Right renal pelvis (tissue), 4 donors: ENCODE results near the gene CLEC18B. TPM values are rescaled to one million over a fixed set of nuclear protein-coding genes. Genes with fewer than 3 reads are reported as not detected.
"Not testable (repeated sequence)": the region's sequence is repeated elsewhere in the genome, so short reads cannot be mapped to it uniquely, and the experiment has no call there.

Source experiments
- DNase-seq, 4 donors: peaks; one replicate each; pipeline ENCODE4 v3.0.0-alpha.2; 2013; ENCODE audit warnings: low read depth in 4 of 4, low spot score in 3 of 4, missing footprints in 1 of 4
- polyA plus RNA-seq, 4 donors: library from polyadenylated mRNA; unstranded; fragments of 120-200 nt; gene quantifications; one replicate each; pipeline ENCODE4 v1.2.1, GENCODE V29; 2013; ENCODE audit not compliant: insufficient read length in 4 of 4

The CLEC18B gene
- 100 to 1,000 TPM in 3 of 4 donors, 10 to 100 TPM in 1; 91.0 to 130 (median 124) TPM for polyA plus RNA-seq

DNA sequence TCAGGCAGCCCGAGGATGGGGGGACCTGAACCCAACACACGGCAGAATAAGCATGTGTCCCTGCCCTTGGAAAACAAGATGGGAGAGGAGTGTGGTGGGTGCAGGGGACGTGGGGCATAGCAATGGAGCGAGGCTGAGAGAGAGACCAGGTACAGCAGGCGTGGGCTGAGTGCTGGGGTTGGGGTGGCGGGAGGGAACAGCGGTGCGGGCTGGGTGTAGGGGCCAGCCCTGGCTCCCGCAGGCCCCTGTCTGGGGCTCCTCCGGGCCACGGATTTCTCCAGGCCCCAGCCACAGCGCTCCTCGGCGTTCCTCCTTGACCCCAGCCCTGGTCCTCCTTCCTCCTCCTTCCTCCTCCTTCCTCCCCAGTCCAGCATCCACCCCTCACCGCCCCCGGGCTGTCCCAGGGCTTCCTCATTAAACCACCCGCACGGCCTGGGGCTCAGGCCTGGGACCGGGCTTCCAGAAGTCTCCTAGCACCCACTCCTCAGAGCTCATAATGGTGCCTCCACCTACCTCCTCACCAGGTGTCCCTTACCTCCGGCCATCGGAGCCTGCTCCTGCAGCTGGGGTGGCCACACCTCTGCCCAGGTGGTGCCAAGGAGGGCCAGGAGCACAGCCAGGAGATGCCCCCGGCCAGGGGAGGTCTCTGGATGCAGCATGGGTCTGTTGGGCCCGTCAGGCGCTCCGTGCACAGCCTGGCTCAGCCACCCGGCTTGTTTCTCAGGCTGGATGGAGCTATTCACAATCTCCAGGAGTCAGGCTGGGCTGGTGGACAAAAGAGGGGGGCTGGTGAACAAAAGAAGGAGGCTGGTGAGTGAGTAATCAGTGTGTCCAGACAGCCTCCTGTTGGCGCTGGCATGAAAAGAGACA lies at the start of gene CLEC18B:
CLEC18B (minus strand) TSS at position 867 of the 870 bp plus-strand sequence; CDS start at position 659, 208 bp downstream.
- DNase-seq, result not testable (repeated sequence)

DNA sequence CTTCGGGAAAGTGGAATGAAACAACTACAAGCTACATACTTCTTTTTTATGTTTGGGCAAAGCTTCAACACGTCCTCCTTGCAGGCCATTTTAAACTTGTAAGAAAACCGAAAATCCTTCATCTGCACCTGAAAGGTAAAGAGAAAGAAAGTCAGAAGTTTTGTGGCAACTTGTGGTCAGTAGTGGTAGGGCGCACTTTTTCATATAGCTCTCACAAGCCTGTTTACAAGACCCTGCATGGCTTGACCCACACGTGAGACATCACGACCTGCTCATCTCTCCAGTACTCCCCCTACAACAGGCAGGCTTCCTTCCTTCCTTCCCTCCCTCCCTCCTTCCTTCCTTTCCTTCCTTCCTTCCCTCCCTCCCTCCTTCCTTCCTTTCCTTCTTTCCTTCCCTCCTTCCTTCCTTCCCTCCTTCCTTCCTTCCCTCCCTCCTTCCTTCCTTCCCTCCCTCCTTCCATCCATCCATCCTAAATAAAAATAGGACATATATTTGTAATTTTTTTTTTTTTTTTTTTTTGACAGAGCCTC lies 48.7 kb upstream of the CLEC18B start:
- no peak for DNase-seq

DNA sequence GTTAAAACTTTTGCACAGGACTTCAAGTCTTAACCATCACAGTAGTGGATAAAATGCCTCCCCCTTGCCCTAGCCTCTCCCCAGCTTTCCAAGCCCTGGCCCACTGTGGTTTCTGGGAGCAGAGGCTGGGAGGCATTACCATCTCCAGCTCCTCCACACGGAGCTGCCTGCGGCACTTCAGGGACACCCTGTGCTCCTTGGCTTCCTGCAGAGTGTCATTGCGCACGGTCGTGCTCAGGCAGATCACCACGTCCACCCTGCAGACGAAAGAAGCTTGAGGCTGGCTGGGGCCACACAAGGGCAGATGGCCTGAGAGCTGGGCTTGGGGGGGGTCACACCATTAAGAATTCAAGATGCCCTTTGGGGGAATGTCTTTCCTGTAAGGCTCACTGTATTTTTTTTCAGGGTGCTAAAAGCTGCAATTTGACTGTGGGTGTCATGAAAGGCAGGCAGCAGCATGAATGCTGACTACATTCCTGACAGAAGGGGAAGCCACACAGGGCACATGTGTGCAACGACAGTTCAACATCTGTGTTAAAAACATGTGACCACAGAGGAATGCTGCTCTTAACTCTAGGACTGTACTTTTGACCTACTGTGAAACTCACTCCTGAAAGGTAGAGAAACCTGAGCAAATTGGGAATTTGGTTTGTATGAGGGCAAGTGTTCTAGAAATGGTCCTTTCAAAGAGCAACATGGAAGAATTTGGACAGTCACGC lies 47.7 kb upstream of the CLEC18B start:
- no peak for DNase-seq

DNA sequence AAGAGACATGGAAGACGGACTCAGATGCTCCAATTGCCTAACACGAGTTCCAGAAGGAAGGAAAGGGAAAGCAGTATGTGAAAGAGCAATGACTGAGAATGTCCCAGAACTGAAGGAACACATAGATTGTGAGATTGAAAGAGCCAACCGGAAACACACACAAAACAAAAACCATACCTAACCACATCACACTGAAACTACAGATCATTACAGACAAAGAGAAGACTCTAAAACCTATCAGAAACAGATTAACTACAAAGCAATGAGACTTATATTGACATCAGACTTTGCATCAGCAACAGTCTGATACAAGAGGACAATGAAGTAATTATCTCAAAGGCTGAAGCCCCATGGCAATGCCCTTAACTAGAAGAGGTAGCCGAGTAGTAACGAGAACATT lies 45.6 kb upstream of the CLEC18B start:
- no peak for DNase-seq

DNA sequence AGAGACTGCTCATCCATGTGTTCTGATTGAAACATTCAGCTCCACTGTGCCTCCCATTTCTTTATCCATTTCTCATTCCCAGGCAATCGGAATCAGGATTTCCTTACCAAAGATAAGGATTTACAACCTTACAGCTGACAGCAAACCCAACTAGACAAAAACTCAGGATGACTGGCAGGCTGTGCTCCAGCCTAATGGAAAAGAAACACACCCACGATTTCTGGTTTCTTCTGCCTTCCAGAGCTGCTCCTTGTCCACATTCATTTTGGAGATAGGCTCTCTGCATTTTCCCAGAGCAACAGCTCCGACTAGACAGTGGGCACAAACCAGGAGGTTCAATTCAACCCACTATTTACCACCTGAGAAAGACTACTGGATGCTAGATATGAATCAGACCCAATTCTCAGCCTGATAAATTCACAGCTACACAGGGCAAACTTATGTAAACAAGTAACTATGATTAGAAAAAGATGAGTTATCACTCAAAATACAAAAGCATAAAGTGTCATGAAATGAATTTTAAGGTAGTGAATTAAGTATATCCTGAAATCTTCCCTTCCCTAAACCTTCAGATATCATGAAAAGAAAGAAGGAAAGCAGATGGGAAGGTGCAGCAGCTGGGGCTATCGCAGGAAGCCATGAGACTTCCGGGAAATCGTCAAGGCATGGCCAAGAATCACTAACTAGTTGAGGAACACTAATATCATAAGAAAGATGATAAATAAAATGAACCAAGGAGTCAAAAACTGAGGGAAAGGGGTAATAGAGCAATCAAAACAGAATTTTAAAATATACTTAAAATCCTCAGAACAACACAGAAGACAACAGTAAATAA lies 44.8 kb upstream of the CLEC18B start:
- DNase-seq, result no peak

DNA sequence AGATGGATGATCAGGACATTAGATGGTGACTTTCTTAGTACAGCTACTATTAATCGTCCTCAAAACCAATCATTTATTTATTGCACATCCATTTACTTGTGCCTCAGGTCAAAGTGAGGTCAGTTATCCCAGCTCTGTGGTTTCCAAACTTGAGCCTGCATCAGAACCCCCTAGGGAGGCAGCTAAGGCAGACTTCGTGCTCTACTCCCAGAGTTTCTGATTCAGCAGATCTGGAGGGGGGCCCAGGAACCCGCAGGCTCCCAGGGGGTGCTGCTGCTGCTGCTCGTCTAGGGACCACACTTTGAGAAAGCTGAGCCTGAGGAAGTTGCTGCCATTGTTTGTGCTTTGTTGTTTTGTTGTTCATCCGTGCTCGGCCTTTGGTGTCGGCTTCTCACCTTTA lies 44.0 kb upstream of the CLEC18B start:
- DNase-seq, result no peak

DNA sequence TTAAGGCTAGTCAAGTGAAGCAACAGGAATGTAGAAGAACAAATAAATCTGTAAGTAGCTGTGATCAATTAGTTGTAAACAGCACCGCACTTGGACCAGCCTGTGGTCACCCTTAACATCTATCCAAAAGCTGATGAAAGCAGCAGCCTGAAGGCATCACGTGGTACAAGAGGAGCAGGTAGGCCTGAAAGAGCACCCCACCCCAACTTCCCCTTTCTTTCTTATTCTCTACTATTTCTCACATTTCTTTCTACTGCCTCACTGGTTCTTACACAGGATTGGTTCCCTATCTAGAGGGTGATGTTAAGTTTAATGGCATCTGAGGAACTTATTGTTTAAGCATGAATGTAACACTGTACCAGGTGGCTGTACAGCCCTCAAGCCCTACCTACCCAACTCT lies 42.6 kb upstream of the CLEC18B start:
- no peak for DNase-seq

DNA sequence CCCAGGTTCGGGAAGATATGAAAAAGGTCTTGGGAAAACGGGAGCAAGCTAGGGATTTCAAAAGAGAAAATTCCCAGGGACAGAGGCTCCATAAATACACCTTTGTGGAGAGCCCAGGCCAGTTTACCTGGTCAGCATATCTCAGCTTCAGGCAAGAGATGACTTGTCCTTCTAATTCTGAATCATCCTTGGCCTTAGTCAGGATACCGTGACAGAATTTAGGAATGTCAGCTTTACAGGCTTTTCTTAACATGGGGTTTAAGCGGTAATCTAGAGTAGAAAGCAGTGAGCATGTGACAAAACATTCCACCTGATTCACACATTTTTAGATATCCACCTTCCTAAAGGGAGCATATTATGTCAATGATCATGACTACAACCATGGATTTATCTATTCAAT lies 41.1 kb upstream of the CLEC18B start:
- DNase-seq, result no peak

DNA sequence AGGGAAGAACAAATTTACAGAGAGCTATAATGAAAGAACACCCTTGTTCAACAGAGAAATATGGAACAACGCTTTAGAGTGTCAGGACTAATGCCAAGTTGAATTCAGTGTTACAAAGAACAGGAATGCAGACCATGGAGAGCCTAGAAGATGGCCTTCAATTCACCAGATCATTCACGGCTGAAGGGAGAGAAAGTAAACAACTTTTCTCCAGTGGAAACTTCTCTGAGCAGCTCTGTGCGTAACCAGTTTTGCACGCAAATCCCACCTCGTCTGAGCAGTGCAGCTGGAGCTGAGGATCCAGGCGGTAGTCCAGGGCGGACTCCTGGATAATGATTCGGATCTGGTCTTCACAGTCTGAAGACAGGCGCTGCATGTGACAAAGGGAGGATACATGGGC lies 40.5 kb upstream of the CLEC18B start:
- DNase-seq, result no peak

DNA sequence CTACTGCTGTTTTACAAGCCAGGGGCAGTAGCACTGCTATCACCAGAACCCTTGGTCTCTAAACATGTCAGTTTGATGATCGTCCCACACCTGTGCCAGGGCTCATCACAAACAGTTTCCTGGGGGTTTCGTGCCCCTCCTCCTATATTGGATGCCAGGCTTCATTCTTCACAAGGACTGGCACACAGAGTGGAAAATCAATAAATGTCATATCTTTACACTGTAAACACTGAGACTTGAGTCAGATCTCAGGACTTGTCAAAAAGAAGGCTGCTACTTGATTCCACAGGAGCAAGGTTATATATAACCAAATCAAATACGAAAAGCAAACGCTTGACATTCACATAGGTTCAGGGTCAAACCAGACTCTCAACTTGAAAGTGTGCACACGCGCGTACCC lies 39.3 kb upstream of the CLEC18B start:
- DNase-seq, result no peak

DNA sequence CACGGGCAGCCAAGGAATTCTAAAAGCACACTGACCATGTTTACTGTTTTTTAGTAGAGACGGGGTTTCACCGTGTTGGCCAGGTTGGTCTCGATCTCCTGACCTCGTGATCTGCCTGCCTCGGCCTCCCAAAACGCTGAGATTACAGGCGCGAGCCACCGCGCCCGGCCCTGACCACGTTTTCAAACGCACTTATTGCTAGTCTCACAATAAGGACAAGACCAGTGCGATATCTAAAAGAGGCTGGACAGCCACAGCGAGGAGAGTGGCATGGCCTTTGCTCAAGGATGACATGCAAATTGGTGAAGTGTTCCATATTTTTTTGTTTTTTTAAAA lies 35.0 kb upstream of the CLEC18B start:
- no peak for DNase-seq

DNA sequence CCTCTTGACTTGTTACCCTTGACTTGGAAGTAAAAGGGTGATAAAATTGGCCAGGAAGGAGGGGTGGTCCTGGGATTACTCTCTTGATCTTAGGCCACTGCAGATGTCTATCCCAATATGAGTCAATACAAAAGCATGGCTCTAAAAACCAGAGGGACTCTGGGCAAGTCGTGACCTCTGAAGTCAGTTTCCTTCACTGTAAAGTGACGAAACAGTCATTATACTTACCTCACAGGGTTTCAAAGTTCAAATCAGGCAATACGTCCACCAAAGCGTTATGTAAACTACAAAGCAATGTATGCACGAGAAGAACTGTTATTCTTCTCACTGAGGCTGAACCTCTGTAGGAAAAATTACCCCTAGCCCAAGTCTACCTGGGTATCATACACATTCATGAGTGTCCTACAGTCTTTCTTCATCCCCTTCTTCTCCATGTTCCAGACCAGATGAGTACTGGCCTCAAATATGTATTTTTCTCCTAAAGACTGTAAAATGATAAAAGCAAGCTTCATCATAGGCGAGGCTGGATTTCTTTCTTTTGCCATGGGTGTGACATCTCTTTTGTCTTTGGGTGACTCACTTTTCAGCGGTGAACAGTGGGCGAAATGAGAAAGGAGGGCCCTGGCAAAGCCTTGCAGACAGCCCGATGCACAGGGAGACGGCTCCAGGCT lies 34.5 kb upstream of the CLEC18B start:
- DNase-seq, result no peak

DNA sequence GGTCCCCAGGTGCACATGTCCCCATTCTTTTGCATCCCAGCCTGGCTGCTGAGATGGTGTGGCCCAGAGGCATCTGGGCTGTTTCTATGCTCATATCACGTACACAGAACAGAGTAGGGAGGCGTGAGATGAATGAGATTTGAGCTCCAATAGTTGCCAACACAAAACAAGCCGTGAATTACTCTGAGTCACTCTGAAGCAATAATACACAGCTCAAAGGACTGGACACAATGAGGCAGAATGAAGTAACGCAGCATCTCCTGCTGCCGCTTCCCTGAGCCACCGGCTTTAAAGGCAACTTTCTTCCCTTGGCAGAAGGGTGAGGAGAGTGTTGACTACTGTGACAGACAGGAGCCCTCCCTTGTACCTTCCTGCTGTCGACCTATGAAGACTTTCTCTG lies 33.9 kb upstream of the CLEC18B start:
- no peak for DNase-seq

DNA sequence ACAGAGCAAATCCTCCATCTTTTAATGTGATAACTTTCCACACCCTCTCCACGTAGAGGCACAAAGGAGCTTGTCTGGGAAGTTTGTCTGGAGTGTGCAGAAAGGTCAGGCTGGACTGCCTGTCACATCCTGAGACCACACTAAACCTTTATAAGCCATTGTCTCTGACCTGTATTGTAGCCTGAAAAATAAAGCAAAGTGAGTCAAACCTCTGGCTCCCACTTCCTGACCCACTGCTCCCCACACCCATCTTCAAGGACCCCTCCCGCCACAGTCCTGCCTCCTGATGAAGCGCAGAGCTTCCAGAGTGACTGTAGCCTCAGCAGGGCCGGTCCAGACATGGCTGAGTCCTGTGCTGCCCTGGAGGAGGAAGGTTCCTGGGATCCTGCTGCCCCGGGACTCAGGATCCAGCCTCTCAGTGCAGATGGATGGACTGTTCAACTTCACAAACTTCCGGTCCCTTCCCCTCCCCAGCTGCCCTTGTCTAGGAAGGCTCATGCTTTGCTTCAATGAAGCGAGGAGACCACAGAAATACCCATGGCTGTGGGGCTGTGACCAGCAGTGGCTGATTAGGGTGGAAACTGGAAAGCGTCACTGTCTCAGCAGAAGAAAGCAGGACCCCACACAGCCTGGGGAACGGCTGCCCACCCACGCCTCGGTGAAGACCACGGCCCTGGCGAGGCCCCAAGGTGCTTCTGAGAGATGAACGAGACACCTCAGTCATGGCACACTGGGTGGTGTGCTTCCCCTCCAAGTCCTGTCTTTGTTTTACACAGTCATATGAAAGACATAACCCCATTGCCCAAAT lies 30.9 kb upstream of the CLEC18B start:
- DNase-seq, result no peak

DNA sequence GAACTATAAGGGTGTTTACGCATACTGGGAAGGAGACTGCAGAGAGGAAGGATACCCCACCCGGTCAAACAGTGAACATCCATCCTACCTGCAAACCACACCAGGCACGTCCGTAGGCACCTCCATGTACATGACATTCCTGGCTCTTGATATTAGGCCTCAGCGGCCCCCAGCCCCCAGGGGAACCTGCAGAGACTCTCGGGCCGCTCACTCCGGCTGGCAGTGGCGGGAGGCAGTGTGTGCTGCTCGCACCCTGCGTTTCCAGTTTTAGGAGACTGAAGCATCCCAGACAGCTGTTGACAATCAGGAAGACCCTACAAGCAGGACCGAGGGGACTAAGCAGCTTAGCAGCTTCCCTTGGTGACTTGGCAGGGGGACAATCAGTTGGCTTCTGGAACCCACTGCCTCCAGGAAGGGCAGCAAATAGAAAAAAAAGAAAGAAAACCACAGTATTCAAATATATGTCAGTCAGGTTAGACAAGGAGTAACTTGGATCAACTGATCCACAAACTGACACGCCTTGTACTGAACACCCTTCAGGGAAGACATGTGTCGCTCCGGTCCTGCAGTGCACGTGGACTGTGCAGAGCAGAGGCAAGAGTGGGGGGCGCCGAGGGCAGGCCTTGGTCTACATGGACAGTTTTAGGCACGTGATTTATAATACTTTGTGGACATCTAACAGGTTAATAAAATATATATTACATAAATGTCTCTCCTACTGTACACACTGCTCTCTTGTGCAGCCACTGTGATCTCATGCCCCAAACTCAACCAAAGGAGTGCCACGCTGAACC lies 29.9 kb upstream of the CLEC18B start:
- no peak for DNase-seq

DNA sequence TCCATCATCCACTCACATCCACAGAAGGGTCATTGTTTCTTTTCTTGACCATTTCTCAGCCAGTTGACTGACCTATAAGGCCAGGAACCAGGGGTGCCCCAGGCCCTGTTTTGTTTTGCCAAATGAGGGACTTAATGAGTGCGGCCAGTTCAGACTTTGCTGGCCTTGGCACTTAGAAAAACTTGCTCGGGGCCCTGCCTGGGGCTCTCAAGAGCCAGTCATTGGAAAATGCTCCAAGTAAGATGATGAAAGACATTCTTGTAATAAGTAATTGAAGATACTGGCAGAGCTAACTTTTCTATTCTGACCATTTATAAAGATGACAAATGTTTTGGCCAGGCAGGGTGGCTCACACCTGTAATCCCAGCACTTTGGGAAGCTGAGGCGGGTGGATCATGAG lies 29.0 kb upstream of the CLEC18B start:
- DNase-seq, result no peak

DNA sequence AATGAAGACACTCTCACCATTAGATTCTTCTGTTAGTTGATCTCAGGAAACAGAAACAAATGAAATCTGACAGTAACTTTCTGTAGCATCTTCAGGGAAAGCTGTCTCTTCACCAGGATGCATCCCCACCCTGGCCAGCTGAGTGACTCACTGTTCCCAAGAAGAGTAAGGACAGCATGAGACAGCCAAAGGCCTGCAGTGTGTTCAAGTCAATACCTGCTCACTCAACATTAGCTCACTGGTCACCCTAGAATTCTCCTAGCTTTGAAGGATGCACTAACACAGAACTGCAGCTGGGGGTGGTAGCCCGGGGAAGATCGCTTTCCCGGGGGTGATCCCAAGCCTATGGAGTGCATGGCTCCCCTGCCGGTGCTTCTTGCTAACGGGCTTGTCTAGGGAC lies 28.2 kb upstream of the CLEC18B start:
- no peak for DNase-seq

DNA sequence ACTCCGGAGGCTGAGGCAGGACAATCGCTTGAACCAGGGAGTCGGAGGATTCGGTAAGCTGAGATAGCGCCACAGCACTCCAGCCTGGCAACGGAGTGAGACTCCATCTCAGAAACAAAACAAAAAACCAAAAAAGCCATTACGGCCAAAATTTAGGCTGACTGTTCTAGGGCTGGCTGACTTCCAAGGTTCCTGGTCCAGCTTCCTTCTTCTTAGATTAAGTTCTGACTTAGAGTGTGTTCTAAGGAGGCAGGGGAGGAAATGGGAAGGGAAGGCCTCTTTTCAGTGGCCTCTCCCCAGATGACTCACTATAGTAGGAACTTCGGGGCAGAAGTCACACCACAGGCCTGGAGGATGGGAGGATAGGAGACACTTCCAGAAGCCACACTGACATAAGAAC lies 27.7 kb upstream of the CLEC18B start:
- no peak for DNase-seq

DNA sequence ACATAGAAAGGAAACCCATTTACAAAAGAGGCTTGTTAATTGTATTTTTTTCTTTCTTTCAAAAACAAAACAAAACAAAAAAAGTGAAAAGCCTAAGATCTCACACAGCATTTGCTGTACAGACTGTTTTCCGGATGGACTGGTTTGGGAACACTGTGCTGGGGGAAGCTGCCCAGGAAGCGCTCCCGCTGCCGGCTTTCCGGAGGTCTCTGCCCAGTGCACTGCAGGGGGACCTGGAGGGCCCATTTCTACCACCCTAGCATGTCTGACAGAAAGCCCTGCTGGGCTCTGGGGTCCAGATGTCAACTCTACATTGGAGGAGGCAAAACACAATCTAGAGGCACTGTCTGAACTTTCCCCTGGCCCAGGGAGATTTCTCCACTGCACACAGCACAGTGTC lies 26.3 kb upstream of the CLEC18B start:
- DNase-seq, result no peak
